Fibroblast of skin of right quadriceps (primary cell): ENCODE measurements around the gene AGPAT3.
A peak's percentile ranks its signal among the peaks of the same experiment; 100 is the strongest.

Source experiments
- DNase-seq: peaks from one replicate; pipeline ENCODE4 v3.0.0-alpha.2; 2013

Gene AGPAT3

DNA sequence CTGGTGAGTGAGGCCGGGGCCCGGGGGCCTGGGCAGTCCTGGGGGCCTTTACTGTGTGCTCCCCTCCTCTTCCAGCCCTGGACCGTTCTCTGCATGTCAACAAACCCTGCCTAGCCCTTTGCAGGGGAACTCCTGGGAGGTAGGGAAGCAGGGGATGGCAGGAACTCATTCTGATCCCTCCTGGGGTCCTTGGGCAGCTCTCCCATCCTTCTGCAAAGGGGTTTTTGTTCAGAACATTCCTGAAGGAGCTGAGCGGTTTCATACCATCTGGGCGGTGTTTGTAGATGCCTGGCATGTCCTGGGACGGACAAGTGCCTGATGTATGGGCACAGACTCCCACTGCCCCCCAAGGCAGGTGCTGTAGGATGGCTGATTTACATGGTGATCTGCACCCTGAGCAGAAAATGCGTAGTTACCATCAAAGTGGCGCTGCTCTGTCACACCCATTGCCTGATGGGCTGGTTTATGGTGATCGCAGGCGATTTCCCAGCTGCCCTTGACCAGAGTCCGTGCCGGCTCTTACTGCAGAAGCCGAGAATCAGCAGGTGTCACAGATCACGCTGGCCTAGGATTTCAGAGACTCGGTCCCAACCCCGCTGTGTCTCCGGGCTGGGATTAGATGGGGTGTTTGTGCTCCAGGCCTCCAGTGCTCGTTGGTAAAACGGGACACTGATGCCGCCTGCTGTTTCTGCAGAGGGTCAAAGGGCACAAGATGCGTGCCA, 75.5 kb downstream of the AGPAT3 start:
- no peak for DNase-seq

DNA sequence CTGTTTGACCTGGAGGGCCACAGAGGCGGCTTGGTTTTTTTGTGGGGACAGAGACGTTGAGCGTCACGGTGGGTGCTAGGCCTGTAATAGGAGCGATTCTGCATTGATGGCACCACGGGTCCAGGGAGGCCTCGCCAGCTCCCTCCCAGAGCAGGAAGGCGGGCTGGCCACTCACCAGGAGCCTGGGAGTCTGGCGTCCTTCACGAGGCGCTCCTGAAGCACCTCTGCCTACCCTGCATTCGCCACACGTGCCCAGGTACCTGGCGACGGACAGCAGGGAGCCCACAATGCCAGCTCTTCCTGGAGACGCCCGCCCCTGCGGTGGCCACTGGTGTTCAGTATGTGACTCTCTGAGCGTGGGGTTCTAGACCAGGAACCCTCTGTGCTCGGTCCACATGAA, 77.2 kb downstream of the AGPAT3 start:
- no peak for DNase-seq

DNA sequence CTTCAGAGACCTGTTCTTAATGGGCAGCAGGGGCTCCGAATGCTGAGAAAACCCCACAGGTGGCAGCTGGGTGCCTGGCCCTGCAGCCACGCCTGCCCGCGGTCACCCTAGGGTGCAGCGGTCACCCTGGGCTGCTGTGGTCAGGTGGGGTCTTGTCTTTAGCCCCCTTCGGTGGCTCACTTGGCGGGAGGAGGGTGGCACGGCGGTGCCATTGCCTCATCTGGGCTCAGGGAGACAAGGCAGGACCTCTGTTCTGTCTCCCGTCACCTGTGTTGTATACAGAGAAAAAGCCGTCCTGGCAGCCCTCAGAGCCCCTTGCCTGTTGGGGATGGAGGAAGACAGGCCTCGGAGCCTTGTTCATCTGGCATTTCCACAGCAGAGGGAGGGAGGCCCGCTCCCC, 77.6 kb downstream of the AGPAT3 start:
- no peak for DNase-seq

DNA sequence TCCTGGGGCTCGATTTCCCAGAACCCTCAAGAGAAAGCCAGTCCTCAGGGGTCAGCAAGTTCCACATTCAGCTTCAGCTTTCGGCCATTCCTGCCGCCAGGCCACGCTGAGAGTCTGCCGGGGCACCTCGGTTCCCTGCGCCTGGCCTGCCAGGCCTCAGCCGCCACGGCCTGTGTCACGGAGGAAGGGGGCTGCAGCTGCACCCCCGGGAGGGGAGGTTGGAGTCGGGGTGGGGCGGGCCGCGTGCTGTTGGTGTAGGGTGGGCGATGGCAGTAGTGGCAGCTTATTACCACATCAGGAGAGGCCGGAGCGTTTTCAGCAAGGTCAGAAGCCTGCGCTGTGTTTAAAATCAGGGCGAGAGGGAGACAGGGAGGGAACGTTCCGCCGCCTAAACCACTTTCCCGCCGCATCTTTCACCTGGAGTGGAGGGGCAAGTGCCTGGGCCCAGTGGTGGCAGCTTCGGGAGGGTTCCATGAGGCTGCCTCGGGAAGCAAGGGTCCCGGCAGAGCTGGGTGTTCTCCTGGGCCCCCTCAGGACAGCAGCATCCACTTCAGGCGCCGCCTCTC, 78.6 kb downstream of the AGPAT3 start:
- no peak for DNase-seq

DNA sequence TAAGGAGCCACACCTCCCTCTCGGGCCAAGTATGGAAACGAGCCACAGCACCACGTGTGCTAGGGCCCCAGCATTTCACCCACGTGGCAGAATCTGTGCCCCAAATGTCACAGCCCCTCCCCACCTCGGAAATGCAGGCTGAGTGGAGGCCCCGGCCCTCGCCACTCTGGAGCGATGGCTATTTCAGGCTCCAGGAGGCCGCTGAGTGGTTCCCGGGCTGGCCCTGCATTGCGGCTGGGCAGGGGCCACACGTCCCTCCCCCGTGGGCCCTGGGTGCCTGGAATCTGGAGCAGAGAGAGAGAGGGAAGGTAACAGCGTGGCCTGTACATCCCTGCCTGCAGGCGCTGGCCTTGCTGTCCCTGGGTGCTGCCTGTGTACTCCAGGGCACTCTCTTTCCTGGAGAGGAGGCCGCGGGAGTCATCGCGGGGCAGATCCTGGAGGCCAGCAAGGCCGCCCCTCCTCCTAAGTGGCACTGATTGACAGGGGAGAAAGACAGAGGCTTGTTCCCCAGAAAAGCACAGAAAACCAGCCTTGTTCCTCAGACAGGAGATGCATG, 79.1 kb downstream of the AGPAT3 start:
- no peak for DNase-seq

DNA sequence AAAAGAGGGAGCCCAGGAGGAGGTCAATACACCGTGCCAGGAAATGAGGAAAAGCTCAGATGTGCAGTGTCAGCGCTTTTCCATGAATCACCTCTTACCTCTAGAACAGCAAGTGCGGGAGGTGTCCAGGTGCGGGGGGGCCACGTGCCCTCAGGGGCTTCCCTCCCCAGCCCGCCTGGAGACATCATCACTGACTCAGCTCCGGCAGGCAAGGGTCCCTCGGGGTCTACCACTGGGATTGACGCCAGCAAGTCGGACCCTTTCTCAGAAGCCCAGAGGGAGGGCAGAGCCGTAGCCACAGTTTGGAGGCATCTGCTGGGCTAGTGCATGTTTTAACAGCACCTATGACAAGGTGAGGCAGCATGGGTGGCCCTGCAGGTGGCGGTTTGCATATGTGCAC, 79.7 kb downstream of the AGPAT3 start:
- no peak for DNase-seq

DNA sequence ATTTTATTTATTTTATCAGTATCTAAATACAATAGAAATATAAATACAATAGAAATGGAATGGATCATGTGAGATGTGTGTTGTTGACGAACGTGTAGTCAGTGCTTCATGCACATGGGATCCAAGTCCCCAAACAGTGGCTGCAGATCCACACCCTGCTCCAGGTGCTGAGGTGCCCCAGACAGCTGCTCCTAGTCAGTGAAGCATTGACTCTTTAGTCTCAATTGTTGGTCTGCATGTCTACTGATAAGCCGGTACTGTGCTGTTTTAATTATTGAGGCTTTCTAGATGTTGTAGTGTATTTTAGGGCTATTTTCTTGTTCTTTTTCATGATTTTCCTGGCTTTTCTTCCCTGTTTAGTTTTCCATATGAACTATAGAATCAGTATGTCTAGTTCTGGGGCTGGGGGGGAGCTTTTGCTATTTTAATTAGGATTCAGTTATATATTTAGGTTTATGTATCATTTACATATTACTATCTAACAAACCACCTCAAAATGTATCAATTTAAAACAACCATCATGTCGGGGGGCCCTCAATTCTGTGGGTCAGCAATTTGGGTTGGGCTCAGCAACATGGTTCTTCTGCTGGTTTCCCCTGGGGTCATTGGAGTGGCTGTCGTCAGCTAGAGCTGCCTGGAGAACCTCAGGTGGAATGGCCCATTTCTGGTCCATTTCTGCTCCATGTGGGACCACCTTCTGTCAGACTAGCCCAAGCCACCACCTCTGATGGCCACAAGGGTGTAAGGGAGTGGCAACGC, 83.9 kb downstream of the AGPAT3 start:
- DNase-seq, result no peak

DNA sequence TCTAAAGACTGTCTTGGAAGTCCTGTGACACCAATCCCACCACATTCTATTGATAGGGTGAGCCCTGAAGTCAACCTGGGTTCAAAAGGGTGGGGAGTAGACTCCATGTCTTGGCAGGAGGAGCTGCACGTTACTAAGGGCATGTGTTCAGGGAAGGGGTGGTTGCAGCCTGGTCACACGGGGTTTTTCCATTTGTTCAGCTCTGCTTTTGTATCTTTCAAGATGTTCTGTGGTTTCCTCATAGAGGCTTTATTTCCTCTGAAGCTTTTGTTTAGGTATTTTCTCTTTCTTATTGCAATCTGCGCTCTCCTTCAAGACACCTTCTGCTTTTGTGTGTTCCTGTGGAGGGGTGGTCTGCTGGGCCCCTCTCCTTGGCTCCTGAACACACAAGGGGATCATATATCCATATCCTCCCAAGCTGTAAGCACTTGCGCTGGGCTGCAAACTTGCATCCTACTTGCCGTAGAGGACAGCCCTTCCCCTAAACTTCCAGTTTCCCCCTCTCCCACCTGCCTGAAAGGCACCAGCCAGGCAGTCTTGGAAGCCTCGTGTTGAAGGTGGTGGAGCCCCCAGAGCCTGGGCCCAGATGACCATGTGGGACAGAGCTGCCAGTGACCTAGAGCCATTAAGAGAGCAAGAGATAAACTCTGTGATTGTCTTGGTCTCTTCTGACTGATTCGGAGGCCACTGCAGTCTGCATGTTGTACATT, 84.6 kb downstream of the AGPAT3 start:
- no peak for DNase-seq

DNA sequence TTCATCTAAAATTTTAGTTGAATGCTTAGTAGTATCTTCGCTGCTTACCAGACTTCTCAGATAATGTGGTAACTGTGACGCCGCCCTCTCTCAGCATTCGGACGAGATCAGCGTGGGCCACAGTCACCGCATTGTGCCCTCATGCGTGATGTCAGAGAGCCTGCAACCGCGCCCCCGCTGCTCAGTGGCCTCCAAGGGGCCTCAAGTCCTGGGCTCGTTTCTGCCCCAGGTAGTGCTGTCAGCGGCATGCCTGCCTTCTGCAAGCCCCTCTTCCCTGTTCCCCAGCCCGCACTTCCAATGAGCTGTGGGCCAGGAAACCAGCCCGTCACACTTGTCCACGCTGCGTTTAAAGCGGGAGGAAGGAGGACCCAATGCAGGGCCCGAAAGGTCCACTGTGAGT, 85.5 kb downstream of the AGPAT3 start:
- DNase-seq, result no peak

DNA sequence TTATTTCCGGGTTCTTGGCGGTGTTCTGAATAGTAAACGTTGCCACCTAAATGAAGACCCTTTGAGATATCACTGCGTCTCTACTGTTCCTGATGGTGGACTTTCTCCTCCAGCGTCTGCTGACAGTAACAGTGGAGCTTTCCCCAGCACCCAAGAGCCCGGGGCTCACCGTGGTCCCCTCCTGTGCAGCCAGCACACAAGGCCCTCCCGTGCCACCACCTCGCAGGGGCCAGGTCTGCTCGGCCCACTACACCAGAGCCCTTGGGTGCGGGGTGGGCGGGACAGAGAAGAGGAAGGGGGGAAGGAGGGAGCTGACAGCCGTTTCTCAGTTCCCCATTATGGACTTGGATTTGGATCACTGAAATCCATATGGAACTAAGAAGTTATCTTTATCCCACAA, 85.9 kb downstream of the AGPAT3 start:
- no peak for DNase-seq

DNA sequence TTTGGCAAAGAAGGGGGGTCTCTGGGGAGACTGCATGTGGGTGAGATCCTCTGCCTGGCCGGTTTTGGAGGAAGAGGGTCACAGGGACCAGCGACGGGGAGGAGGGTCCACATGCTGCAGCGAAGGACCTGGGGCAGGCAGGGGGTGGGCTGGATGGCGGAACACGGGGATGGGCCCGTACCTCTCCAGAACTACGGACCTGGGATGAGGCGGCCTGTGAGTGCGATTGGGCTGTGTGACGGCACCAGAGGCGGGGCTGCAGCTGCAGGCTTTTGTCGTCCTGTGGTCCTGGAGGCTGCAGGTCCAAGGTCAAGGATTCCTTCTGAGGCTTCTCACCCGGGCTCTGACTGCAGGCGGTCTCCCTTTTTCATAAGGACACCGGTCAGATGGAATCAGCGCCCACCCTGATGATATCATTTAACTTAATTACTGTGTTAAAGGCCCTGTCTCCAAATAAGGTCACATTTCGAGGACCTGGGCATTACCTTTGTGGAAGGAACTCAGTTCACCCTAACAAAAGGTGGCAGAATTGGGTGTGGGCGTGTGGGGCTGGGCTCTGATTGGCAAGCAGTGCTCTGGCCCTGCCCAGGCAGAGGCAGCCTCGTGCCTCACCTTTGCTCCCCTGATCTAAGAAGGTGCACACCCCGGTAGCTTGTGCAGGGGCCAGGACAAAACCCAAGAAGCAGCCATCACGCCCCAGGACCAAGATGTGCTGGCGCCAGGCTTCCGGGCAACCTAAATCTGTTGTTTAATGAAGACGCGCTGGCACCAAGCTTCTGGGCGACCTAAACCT, 87.1 kb downstream of the AGPAT3 start:
- DNase-seq, result no peak

DNA sequence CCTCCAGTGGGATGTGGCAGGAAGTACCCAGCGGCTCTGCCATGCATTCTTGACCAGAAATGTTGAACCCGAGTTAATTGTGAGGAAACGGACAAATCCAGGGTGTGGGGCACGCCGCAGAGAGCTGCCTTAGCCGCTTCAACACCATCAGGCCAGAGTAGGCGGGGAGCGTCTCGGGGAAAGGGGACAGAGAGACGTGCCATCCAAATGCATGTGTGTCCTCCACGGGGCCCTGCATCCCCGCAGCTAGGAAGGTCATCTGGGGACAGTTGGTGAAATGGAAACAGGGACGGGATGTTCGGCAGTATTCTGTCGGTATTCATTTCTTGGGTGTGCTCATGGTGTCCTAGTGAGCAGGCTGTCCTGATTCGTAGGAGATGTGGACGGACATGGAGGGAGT, 88.0 kb downstream of the AGPAT3 start:
- no peak for DNase-seq

DNA sequence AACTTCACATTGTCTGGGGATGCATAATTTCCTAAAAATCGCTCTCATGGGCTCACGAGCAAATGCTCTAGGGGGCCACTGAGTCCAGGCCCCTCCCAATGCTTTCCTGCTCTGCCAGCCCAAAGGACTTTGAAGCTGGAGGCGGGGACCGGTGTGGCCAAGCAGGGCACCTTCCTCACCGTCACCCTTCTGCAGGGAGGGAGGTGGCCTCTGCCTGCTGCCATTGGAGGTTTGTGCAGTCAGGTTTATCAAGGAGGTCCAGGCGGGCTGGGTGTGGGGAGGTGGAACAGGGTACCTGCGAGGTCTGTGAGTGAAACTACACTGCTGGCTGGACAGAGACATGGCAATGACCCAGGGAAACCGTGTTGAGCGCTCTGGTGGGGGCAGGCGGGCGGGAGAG, 89.0 kb downstream of the AGPAT3 start:
- DNase-seq, result no peak

DNA sequence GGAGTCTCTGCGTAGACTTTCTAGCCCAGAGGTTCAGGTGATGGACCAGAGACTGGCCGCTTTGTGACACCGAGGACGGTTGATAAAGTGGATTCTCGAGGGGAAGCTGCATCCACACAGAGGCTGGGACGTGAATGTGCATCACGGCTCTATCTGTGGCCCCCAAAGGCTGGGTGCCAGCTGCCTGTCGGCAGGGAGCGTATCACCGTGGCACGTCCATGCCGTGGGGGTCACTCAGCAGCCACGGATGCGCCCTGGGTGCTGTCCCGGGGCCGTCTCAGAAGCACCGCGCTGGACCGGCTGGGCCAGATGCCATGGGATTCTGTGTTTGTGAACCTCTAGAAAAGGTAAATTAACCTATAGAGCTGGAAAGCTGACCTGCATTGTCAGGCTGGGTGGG, 89.9 kb downstream of the AGPAT3 start:
- DNase-seq, result no peak

DNA sequence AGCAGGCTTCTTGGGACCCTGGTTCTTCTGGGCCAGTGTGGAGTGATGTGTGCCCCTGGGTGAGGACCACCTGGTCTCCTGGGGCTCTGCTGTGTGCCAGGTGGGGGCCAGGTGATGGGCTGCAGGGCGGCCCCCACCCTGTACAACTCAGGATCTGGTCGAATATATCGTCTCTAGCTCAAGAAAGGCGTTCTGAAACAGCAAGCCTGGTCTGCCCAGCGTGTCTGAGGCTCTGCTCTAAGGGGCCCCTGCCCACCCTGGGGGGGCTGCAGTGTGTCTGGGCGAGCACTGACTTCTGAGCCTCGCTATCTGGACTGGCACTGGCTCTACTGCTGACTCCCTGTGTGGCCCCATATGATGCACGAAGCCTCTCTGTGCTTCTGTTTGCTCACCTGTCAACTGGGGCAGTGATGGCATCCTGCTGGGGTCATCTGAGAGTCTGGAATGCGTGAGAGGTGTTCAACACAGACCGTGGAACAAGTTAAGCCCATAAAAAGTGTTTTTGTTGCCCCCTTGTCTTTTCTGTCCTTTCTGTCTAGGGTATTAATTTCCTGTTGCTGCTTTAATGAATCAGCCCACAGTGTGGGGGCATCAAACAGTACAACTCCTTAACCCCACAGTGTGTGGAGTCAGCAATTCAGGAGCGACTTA, 91.1 kb downstream of the AGPAT3 start:
- DNase-seq, result no peak

DNA sequence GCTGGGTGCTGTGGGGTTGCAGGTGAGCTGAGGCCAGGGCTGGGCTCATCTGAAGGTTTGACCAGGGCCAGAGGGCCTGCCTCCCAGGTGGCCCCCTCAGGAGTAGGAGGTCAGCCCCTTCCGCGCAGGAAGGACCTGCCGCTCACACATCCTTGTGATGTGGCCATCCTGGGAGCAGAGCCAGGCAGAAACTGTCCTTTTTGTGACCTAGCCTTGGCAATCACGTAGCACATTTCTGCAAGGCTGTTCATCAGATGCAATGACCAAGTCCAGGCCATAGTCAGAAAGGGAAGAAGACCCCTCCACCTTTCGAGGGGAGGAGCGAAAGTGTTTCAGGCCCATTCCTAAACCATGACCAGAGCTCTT, 91.6 kb downstream of the AGPAT3 start:
- DNase-seq, result peak; percentile 18

DNA sequence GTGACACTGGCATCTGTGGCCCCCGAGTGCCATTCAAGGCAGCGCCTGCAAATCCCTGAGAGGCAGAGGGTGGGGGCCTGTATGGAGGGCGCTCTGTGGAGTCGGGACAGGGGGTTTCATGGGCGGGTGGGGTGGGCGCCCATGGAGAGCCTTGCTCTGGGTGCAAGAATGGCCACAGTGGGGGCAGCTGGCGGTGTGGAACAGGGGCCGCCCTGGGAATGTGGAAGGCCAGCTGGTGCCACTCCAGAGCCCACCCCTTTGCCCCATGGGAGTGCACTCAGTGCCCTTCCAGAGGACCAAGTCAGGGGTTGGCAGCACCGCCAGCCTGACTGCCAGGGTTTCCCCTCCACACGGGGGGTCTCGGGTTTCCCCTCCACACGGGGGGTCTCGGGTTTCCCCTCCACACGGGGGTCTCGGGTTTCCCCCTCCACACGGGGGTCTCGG, 92.1 kb downstream of the AGPAT3 start:
- DNase-seq, result no peak

DNA sequence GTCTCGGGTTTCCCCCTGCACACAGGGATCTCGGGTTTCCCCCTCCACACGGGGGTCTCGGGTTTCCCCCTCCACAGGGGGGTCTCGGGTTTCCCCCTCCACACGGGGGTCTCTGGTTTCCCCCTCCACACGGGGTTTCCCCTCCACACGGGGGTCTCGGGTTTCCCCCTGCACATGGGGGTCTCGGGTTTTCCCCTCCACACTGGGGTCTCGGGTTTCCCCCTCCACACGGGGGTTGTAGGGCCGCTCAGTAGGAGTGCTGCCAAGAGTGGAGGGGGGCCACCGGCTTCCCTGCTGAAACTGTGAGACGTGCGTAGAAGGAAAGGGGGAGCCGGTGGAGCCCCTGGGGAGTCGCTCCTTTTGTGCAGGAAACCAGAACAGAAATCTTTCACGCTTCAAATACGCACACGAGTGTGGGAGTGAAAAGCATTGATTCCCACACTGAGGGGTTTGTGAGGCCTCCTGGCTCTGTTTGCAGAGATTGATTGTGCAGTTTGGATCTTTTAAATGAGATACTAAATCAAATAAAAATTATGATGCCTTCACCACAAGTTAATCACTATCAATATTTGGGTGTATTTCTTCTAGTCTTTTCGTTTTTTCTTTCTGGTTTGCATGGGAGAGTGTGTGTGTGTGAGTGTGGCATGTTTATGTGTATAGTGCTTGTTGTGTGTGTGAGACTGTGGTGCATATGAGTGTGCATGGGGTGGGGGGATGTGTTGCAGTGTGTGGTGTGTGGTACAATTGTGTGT, 92.8 kb downstream of the AGPAT3 start:
- DNase-seq, result no peak

DNA sequence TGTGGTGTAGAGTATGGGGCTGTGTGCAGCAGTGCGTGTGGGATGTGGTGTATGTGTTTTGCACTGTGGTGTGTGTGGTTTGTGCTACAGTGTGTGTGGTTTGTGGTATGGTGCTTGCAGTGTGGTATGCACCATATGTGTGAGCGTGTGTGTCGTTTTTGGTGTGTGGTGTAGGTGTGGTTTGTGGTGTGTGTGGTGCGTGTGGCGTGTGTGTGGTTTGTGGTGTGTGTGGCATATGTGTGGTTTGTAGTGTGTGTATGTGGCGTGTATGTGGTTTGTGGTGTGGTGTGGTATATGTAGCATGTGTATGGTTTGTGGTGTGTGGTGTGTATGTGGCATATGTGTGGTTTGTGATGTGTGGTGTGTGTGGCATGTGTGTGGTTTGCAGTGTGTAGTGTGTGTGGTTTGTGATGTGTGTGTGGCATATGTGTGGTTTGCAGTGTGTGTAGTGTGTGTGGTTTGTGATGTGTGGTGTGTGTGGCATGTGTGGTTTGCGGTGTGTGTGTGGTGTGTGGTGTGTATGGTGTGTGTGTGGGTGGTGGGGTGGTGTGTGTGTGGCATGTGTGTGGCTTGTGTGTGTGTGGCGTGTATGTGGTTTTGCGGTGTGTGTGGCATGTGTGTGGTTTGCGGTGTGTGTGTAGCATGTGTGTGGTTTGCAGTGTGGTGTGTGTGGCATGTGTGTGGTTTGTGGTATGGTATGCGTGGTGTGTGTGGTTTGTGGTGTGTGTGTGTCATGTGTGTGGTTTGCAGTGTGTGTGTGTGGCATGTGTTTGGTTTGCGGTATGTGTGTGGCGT, 93.5 kb downstream of the AGPAT3 start:
- no peak for DNase-seq
